ENCODE measurements around the gene TCAP.

TCAP gene

GRCh38 chr17:39629494-39629880 lies 35.7 kb upstream of the TCAP start:
- no peak for DNase-seq

- no peak for DNase-seq
Observed at GRCh38 chr17:39629898-39630297, 35.3 kb upstream of the TCAP start.

- DNase-seq = no peak
Observed at GRCh38 chr17:39631403-39631802, 33.7 kb upstream of the TCAP start.

- no peak for DNase-seq
Observed at GRCh38 chr17:39632153-39632941, 32.8 kb upstream of the TCAP start.

GRCh38 chr17:39633570-39634183 lies 31.5 kb upstream of the TCAP start:
- DNase-seq = no peak

- peak; percentile 54 for DNase-seq
Observed at GRCh38 chr17:39634384-39634871, 30.7 kb upstream of the TCAP start.

GRCh38 chr17:39635614-39636176 lies 29.5 kb upstream of the TCAP start:
- DNase-seq = no peak

DNA sequence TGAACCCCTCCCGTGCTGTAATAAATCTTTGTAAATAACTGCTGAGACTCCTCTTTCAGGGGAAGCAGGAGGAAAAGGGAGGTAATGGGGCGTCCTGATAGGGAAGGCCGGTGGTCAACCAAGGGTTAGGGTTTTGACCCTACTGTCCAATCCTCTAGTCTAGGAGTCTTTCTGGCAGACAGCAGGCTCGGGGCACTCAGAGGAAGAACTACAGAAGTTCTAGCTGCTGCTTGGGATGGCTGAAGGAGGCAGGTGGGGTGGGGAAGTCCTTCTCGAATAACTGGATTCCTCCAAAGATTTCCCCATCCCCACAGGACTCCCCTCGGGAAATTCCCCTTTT lies 28.6 kb upstream of the TCAP start:
- DNase-seq = no peak

- peak; percentile 61 for DNase-seq
Observed at GRCh38 chr17:39636927-39637736, 28.0 kb upstream of the TCAP start, which contains the start of gene STARD3. TSS of gene STARD3 (plus strand) at chr17:39637144. CDS start at chr17:39653532, 16,388 bp downstream.

- DNase-seq = no peak
Observed at GRCh38 chr17:39638317-39638716, 26.8 kb upstream of the TCAP start.

- no peak for DNase-seq
Observed at GRCh38 chr17:39639043-39639442, 26.1 kb upstream of the TCAP start.

- no peak for DNase-seq
Observed at GRCh38 chr17:39639566-39640458, 25.3 kb upstream of the TCAP start.

DNA sequence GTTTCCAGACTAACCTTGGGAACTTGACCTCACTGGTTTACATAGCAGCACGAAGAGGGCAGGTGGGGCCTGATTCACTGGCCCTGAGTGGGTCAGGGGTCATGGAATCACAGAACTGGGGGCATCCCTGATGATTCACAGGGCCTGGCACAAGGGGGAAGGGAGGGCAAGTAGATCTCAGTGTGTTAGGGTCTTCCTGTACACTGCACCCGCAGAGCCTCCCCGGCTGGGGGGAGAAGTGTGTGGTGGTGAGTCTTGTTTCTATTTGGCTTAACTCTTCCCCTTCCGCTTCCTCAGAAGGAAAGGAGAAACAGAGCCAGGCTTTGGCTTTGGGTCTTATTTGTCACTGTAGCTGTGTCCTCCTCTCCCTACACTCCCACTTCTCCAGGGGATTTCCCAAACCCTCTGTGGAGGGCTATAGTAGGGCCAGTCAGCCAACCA lies 24.5 kb upstream of the TCAP start:
- no peak for DNase-seq

GRCh38 chr17:39641097-39641496 lies 24.1 kb upstream of the TCAP start:
- DNase-seq = no peak

GRCh38 chr17:39641883-39642282 lies 23.3 kb upstream of the TCAP start:
- DNase-seq = no peak

DNA sequence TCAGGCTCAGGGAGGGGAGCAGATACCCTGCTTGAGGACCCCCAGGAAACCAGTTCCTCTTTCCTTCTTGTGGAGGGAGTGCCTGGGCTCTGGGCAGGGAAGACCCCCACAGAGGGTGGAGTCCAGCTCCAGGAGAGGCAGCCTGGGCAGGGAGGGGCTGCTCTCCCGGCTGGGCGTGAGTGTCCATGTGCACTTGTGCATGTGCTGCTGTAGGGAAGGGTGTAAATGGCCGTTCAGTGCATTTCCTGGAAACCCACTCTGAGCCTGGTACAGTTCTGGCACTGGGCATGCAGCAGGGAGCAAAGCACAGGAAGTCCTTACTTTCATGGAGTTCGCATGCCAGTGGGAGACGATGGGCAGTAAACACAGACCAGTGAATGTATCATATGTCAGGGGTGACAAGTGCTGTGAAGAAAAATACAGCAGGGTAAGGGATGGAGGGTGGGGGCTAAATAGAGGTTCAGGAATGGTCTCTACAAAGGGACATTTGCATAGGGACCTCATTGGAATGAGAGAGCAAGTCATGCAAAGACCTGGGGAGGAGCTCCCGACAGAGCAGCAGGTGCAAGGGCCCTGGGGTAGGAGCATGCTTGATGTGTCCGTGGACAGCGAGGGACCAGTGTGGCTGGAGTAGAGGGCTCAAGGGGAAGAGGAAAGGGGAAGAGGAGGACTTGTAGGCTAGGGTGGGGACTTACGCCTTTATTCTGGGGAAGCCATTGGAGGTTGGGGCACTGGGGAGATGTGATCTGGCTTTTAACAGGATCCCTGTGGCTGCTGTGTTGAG lies 22.7 kb upstream of the TCAP start:
- no peak for DNase-seq

- no peak for DNase-seq
Observed at GRCh38 chr17:39643271-39643670, 21.9 kb upstream of the TCAP start.

DNA sequence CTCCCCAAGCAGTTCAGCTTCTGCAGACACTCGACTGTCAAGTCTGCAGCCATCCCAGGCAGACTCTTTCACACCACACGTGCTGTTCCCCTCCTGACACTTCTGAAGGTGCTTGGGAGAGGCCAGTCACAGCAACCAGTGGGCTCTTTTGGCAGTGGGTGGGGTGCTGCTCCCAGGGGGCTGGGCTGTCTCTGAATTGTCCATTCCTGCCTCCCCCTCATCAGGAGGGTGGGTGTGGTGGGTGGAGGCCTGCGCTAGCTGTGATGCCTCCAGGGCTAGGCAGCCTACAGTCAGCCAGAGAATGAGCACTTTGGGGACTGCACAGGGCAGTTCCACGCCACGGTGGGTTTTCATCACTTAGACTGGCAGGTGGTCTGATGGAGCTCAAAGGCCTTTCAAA lies 17.9 kb upstream of the TCAP start:
- DNase-seq = no peak

GRCh38 chr17:39648616-39649366 lies 16.4 kb upstream of the TCAP start:
- no peak for DNase-seq

GRCh38 chr17:39650121-39650579 lies 15.0 kb upstream of the TCAP start:
- DNase-seq = no peak

Data from kidney glomerular epithelial cell (primary cell).